HG03342 (cell line): ENCODE measurements around the gene PRODH2.
"Not testable (repeated sequence)": the region's sequence is repeated elsewhere in the genome, so short reads cannot be mapped to it uniquely, and the experiment has no call there.

Source experiments
- ATAC-seq: cut with Tn5 transposase; IDR thresholded peaks from one replicate; pipeline ENCODE4 v1.9.1; 2021; ENCODE audit warnings: mild to moderate bottlenecking, moderate library complexity; ENCODE audit not compliant: unreplicated experiment

PRODH2 gene

GRCh38 chr19:35843676-35844481 lies 31.2 kb upstream of the PRODH2 start:
- no peak for ATAC-seq

- ATAC-seq = no peak
Observed at GRCh38 chr19:35842666-35843272, 30.1 kb upstream of the PRODH2 start.

- no peak for ATAC-seq
Observed at GRCh38 chr19:35841961-35842595, 29.4 kb upstream of the PRODH2 start.

- not testable (repeated sequence) for ATAC-seq
Observed at GRCh38 chr19:35836096-35836495, 23.5 kb upstream of the PRODH2 start.

GRCh38 chr19:35833972-35834371 lies 21.3 kb upstream of the PRODH2 start:
- no peak for ATAC-seq

GRCh38 chr19:35832054-35832453 lies 19.4 kb upstream of the PRODH2 start:
- ATAC-seq = no peak

GRCh38 chr19:35830986-35831385 lies 18.3 kb upstream of the PRODH2 start:
- ATAC-seq = no peak

GRCh38 chr19:35828692-35829301 lies 16.2 kb upstream of the PRODH2 start:
- ATAC-seq = no peak

GRCh38 chr19:35824150-35824549 lies 11.5 kb upstream of the PRODH2 start:
- ATAC-seq = no peak

- no peak for ATAC-seq
Observed at GRCh38 chr19:35822579-35822978, 9.9 kb upstream of the PRODH2 start.

- no peak for ATAC-seq
Observed at GRCh38 chr19:35818445-35818844, 5.8 kb upstream of the PRODH2 start.

- ATAC-seq = no peak
Observed at GRCh38 chr19:35816846-35817245, 4.2 kb upstream of the PRODH2 start.

- no peak for ATAC-seq
Observed at GRCh38 chr19:35816262-35816661, 3.6 kb upstream of the PRODH2 start.

- no peak for ATAC-seq
Observed at GRCh38 chr19:35813043-35813890, 622 bp upstream of the PRODH2 start.

- no peak for ATAC-seq
Observed at GRCh38 chr19:35811317-35812219, 1.1 kb downstream of the PRODH2 start.

- no peak for ATAC-seq
Observed at GRCh38 chr19:35807633-35808032, 5.0 kb downstream of the PRODH2 start.

- no peak for ATAC-seq
Observed at GRCh38 chr19:35806597-35806996, 6.0 kb downstream of the PRODH2 start.

GRCh38 chr19:35805526-35806102 lies 7.0 kb downstream of the PRODH2 start:
- ATAC-seq = no peak

GRCh38 chr19:35801828-35802227 lies 10.8 kb downstream of the PRODH2 start:
- ATAC-seq = no peak
